ENCODE measurements around the gene ALDH1L2.
A peak's percentile ranks its signal among the peaks of the same experiment; 100 is the strongest.

Gene ALDH1L2

GRCh38 chr12:105083551-105084105 lies 630 bp downstream of the ALDH1L2 start:
- H3K4me1 ChIP-seq (ENCODE audit: low read length) = peaks cover 5% of the 10 kb centered on the region; the same call in 1 of the 2 replicates
- no peaks in the 10 kb centered on the region for H3K36me3 ChIP-seq (replicated peaks; ENCODE audit: low read depth, low read length)
- peak overlapping the region; percentile 76 for H3K4me2 ChIP-seq (ENCODE audit: low read length)
- H3K9me3 ChIP-seq (ENCODE audit: insufficient read depth, low read length) = 0 out of 2 replicates have a peak, but pooled peaks cover 3% of the 10 kb centered on the region
- peak overlapping the region; percentile 28 for H2AFZ ChIP-seq (ENCODE audit: low read depth, low read length)
- no peak for TF ChIP-seq EZH2phosphoT487 (IDR thresholded peaks at IDR 0.05; ENCODE audit: low read depth)
- TF ChIP-seq CTCF (IDR thresholded peaks at IDR 0.05; ENCODE audit: low read depth, low read length) = no peak
- H3K27me3 ChIP-seq (ENCODE audit: low read depth, low read length) = peaks cover 2% of the 10 kb centered on the region; the same call in 1 of the 2 replicates
- H3K9ac ChIP-seq (ENCODE audit: low read length) = peak overlapping the region; percentile 66
- H3K27ac ChIP-seq (ENCODE audit: low read length) = no peak overlapping the region
- H3K79me2 ChIP-seq (ENCODE audit: low read length) = no peaks in the 10 kb centered on the region
- no peaks in the 10 kb centered on the region for H4K20me1 ChIP-seq (ENCODE audit: insufficient read depth, low read length)
- H3K4me3 ChIP-seq (ENCODE audit: low read length) = peak overlapping the region; percentile 77

- H3K4me2 ChIP-seq (ENCODE audit: low read length) = peak overlapping the region; percentile 76
- H3K9ac ChIP-seq (ENCODE audit: low read length) = peak overlapping the region; percentile 66
These were observed 1.2 kb downstream of the ALDH1L2 start for GRCh38 chr12:105083031-105083430.

GRCh38 chr12:105078712-105079570 lies 5.3 kb downstream of the ALDH1L2 start:
- Histone ChIP-seq H3K4me1 (ENCODE audit: low read length) (peaks cover 5% of the 10 kb centered on the region; the same call in 1 of the 2 replicates), H4K20me1 (ENCODE audit: insufficient read depth, low read length) (no peaks in the 10 kb centered on the region), H3K4me2 (ENCODE audit: low read length) (no peak overlapping the region), H3K36me3 (replicated peaks; ENCODE audit: low read depth, low read length) (no peaks in the 10 kb centered on the region), H3K27ac (ENCODE audit: low read length) (no peak overlapping the region), H3K4me3 (ENCODE audit: low read length) (no peak overlapping the region), H2AFZ (ENCODE audit: low read depth, low read length) (no peak overlapping the region), H3K79me2 (ENCODE audit: low read length) (no peaks in the 10 kb centered on the region), H3K27me3 (ENCODE audit: low read depth, low read length) (peaks cover 2% of the 10 kb centered on the region; the same call in 1 of the 2 replicates), H3K9me3 (ENCODE audit: insufficient read depth, low read length) (no peaks in the 10 kb centered on the region), H3K9ac (ENCODE audit: low read length) (no peak overlapping the region)
- TF ChIP-seq CTCF (IDR thresholded peaks at IDR 0.05; ENCODE audit: low read depth, low read length) = no peak
- no peak for TF ChIP-seq EZH2phosphoT487 (IDR thresholded peaks at IDR 0.05; ENCODE audit: low read depth)

More at GRCh38 chr12:105083031-105083430, 1.2 kb downstream of the ALDH1L2 start:
- no peak for TF ChIP-seq EZH2phosphoT487 (IDR thresholded peaks at IDR 0.05; ENCODE audit: low read depth)
- no peak for TF ChIP-seq CTCF (IDR thresholded peaks at IDR 0.05; ENCODE audit: low read depth, low read length)
- Histone ChIP-seq H3K4me1 (ENCODE audit: low read length) (peaks cover 5% of the 10 kb centered on the region; the same call in 1 of the 2 replicates), H4K20me1 (ENCODE audit: insufficient read depth, low read length) (no peaks in the 10 kb centered on the region), H3K27me3 (ENCODE audit: low read depth, low read length) (peaks cover 2% of the 10 kb centered on the region; the same call in 1 of the 2 replicates), H3K79me2 (ENCODE audit: low read length) (no peaks in the 10 kb centered on the region), H3K9me3 (ENCODE audit: insufficient read depth, low read length) (0 out of 2 replicates have a peak, but pooled peaks cover 3% of the 10 kb centered on the region), H3K4me3 (ENCODE audit: low read length) (peak overlapping the region; percentile 77), H3K27ac (ENCODE audit: low read length) (no peak overlapping the region), H3K36me3 (replicated peaks; ENCODE audit: low read depth, low read length) (no peaks in the 10 kb centered on the region), H2AFZ (ENCODE audit: low read depth, low read length) (peak overlapping the region; percentile 28; the same call in 1 of the 2 replicates)

GRCh38 chr12:105077435-105077834 lies 6.8 kb downstream of the ALDH1L2 start:
- H3K4me3 ChIP-seq (ENCODE audit: low read length) = no peak overlapping the region
- no peaks in the 10 kb centered on the region for H3K79me2 ChIP-seq (ENCODE audit: low read length)
- H3K27ac ChIP-seq (ENCODE audit: low read length) = no peak overlapping the region
- no peaks in the 10 kb centered on the region for H4K20me1 ChIP-seq (ENCODE audit: insufficient read depth, low read length)
- peaks cover 10% of the 10 kb centered on the region for H3K4me1 ChIP-seq (ENCODE audit: low read length)
- TF ChIP-seq CTCF (IDR thresholded peaks at IDR 0.05; ENCODE audit: low read depth, low read length) (no peak), EZH2phosphoT487 (IDR thresholded peaks at IDR 0.05; ENCODE audit: low read depth) (no peak)
- H3K9me3 ChIP-seq (ENCODE audit: insufficient read depth, low read length) = no peaks in the 10 kb centered on the region
- peaks cover 2% of the 10 kb centered on the region; the same call in 1 of the 2 replicates for H3K27me3 ChIP-seq (ENCODE audit: low read depth, low read length)
- H2AFZ ChIP-seq (ENCODE audit: low read depth, low read length) = no peak overlapping the region
- no peak overlapping the region for H3K4me2 ChIP-seq (ENCODE audit: low read length)
- no peak overlapping the region for H3K9ac ChIP-seq (ENCODE audit: low read length)
- no peaks in the 10 kb centered on the region for H3K36me3 ChIP-seq (replicated peaks; ENCODE audit: low read depth, low read length)

Data from OCI-LY3 (cell line).